Hematopoietic multipotent progenitor cell treated with erythropoietin and hydrocortisone succinate and interleukin-3 and kit ligand, for 4 days (in vitro differentiated cells): ENCODE measurements around the gene TOP3B.
"Not testable (repeated sequence)": the region's sequence is repeated elsewhere in the genome, so short reads cannot be mapped to it uniquely, and the experiment has no call there.

Experiments
- DNase-seq: peaks from one replicate; pipeline ENCODE4 v3.0.0-alpha.2; 2015

TOP3B gene

GRCh38 chr22:21943571-21944448 is 38.8 kb downstream of the TOP3B start:
- DNase-seq = peak; percentile 27

- DNase-seq = peak; percentile 74
Measured at GRCh38 chr22:21942407-21943343, 39.9 kb downstream of the TOP3B start.

GRCh38 chr22:21941921-21942320 is 40.7 kb downstream of the TOP3B start:
- no peak for DNase-seq

- DNase-seq = peak; percentile 66
Measured at GRCh38 chr22:21940521-21940920, 42.1 kb downstream of the TOP3B start.

- DNase-seq = not testable (repeated sequence)
Measured at GRCh38 chr22:21939935-21940334, 42.7 kb downstream of the TOP3B start.

DNA sequence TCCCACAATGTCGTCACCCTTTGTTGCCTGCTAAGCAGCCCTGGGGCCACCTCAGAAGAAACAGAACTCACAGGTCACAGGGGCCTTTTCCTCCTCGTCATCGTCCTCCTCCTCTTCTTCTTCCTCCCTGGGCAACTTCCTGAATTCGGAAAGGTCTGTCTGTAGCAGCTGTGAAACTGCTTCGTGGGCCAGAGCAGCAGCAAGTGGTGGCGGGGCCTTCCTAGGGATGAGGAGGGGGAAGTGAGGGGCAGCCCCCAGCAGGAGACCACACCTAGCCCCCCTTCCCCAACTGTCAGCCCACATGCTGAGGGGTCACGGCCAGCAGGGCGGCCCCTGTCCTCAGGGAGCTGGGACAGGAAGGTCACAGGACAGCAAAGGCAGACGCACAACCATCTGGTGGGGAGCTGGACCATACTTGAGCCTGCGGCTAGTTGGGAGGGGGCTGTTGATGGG is 43.1 kb downstream of the TOP3B start:
- peak; percentile 61 for DNase-seq

GRCh38 chr22:21938906-21939305 is 43.7 kb downstream of the TOP3B start:
- no peak for DNase-seq

- peak; percentile 97 for DNase-seq
Measured at GRCh38 chr22:21938071-21938822, 44.3 kb downstream of the TOP3B start.

- DNase-seq = no peak
Measured at GRCh38 chr22:21937821-21938070, 44.8 kb downstream of the TOP3B start.

GRCh38 chr22:21937041-21937820 is 45.4 kb downstream of the TOP3B start:
- DNase-seq = peak; percentile 18

DNA sequence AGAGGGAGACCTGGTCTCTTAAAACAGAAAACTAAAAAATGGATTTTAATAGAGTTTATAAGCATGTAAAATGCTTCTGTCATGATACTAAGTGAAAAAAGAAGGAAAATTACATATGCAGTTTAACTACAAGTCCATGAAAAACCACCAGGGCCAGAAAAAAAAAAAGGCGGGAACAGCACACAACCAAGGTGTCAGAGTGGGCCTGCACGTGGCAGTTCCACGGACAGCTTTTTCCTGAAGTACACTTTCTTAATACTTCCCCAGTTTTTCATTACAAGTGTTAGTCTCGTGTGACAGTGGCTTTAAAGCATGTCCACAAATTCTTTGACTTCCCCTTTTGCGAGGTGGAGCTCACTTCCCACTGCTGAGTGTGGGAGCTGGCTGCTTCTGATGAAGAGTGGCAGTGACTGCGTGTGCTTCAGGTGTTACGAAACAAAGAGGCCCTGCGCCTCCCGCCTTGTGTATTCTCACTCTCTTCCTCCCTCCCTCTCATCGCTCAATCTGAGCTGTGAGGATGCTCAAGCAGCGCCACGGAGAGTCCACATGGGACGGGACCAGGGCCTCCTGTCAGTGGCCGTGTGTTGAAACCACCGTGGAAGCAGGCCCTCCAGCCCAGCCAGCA is 46.3 kb downstream of the TOP3B start:
- peak; percentile 84 for DNase-seq

DNA sequence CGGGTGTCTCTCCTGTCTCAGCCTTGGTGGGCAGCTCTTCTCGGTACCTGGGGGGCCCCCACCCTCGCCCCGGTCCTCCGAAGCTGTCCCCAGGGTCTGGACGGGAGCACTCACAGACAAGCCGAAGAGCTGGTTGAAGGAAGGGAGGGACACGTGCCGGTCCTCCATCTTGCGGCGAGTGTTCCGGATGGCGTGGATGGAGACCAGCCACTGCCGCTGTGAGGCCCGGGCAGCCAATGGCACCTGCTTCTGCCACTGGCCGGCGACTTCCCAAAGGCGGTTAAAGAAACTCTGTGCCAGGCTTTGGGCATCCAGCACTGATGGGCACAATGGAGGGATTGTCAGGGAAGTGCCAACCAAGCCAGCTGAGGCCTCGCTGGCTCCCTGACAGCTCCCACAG is 48.7 kb downstream of the TOP3B start:
- no peak for DNase-seq

DNA sequence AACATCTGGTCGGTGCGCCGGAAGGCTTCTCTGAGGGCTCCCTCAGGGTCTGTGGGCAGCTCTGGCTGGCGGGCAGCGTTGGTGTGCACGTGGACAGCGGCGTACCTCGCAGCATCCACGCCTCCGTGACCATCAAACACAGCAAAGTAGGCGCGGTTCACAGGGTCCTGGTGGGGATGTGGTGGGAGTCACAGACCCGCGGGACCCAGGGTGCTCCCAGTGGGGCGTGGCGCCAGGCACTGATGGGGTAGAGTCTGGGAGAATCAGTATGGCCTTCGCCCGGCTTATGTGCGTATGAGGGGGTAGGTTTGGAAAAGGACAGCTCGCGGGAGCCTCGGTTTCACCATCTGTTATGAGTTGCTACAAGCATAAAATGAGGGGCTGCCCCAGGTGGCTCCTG is 49.2 kb downstream of the TOP3B start:
- no peak for DNase-seq

GRCh38 chr22:21932347-21932746 is 50.2 kb downstream of the TOP3B start:
- DNase-seq = no peak

GRCh38 chr22:21931056-21931455 is 51.5 kb downstream of the TOP3B start:
- DNase-seq = no peak

DNA sequence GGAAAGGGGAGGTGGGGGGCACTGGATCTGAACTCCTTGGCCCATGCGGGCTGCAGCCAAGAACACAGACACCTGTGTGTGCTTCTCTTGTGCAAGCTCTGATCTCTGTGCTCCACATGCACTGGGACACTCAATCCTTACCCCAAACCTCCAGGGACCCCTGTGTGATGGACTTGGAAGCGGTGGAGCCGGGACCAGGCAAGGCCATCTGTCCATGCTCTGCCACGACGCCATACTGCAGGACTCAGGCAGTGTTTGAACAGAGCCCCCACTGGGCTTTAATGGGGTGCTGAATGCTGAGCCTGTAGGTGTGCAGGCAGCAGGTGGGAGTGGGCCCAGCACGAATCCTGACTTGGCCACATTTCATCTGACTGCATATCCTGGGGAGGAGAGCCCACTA is 53.3 kb downstream of the TOP3B start:
- DNase-seq = no peak

DNA sequence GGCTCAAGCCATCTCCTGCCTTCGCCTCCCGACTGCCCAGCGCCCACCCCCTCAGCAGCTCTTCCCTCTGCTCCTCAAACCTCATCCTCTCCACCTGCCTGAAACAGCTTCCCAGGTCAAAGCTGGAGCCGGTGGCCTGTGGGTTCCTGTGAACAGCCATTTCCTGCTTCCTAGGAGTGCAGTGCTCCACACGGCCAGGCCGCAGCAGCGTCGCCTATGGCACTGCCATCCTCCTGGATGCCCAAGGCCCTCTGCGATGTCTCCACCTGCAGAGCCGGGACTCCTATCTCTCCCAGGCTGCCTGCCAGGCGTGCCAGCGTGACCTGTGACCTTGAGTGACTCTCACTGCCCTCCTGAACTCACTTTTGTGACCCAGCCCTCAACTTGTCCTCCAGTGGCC is 54.5 kb downstream of the TOP3B start:
- no peak for DNase-seq

GRCh38 chr22:21927174-21927823 is 55.3 kb downstream of the TOP3B start:
- DNase-seq = no peak

GRCh38 chr22:21926728-21927127 is 55.9 kb downstream of the TOP3B start:
- DNase-seq = no peak

DNA sequence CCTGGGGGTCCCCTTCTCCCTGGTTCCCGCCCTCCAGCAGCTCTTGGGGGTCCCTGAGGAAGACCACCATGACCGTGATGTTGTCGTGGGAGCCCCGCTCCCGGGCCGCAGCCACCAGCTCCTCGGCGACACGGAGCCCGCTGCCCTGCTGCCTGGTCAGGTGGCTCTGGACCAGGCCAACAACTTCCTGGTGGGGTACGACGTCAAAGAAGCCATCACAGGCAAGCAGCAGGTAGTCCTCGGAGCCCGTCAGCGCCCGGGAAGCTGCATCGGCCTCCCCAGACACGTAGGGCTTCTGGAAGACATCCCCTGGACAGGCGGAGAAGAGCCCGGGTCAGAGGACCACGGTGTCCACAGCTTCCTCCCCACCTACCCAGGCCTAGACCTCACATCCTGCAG is 59.4 kb downstream of the TOP3B start:
- DNase-seq = no peak
